Peyer's patch (tissue), 4 donors: ENCODE measurements around the gene ZNF474.

Experiments
- POLR2A ChIP-seq, 2 donors: fragments of 450-650 bp; IDR thresholded peaks; one replicate each; pipeline ENCODE4 v1.5.1; 2017; ENCODE audit warnings: antibody characterized with exemption in 2 of 2, mild to moderate bottlenecking in 2 of 2, moderate library complexity in 2 of 2
- TF ChIP-seq, protein P1 (sequence below), 6 experiments: fragments of 450-650 bp in 4 of 6; fragments of 200-600 bp in 2 of 6; sonication (generic) in 1 of 6; IDR thresholded peaks; one replicate each; pipeline ENCODE4 v1.5.1; 2017 to 2019; ENCODE audit warnings: antibody characterized with exemption in 6 of 6, mild to moderate bottlenecking in 3 of 6, moderate library complexity in 1 of 6

DNA sequence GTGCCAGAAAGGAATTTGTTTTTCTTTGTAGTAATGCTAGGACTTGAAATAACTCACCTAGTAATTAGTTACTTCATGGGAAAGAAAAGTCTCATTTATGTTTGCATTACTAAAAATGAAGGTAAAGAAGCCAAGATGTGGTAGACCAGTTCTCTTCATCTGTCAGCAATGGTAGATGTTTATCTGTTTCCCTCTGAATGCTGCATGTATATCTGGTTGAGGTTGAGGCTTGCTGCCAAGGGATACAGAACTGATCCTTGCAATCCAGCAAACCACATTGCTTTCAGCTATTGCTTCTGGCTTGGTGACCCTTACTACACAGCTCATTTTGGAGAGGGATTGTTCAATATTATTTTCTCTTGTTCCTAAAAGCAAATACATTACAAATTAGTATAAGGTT, 73.6 kb downstream of the ZNF474 start:
- TF ChIP-seq, protein P1, sequence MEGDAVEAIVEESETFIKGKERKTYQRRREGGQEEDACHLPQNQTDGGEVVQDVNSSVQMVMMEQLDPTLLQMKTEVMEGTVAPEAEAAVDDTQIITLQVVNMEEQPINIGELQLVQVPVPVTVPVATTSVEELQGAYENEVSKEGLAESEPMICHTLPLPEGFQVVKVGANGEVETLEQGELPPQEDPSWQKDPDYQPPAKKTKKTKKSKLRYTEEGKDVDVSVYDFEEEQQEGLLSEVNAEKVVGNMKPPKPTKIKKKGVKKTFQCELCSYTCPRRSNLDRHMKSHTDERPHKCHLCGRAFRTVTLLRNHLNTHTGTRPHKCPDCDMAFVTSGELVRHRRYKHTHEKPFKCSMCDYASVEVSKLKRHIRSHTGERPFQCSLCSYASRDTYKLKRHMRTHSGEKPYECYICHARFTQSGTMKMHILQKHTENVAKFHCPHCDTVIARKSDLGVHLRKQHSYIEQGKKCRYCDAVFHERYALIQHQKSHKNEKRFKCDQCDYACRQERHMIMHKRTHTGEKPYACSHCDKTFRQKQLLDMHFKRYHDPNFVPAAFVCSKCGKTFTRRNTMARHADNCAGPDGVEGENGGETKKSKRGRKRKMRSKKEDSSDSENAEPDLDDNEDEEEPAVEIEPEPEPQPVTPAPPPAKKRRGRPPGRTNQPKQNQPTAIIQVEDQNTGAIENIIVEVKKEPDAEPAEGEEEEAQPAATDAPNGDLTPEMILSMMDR (IDR thresholded peaks at IDR 0.05): no peak
- TF ChIP-seq POLR2A (IDR thresholded peaks at IDR 0.05): no peak
